ENCODE measurements around the gene CD79B. TPM values are rescaled to one million over a fixed set of nuclear protein-coding genes. Genes with fewer than 3 reads are reported as not detected.

CD79B gene
- total and polyA plus RNA-seq, 10 of the 15 experiments (the other 5 are each of a cell fraction or from before 2014, with no cell fraction given) = 17.5 to 148 (median 79.1) TPM

GRCh38 chr17:63966646-63967264 lies 34.6 kb upstream of the CD79B start (continued):
- TF ChIP-seq ETV6 (conservative IDR thresholded peaks at IDR 0.05 in 1 of 2, IDR thresholded peaks at IDR 0.05 in 1 of 2; ENCODE audit: borderline replicate concordance in 1 of 2, low read depth in 1 of 2) = no peak
- TF ChIP-seq CREM (IDR thresholded peaks at IDR 0.05; ENCODE audit: low read depth) = no peak
- TF ChIP-seq SMAD5 (IDR thresholded peaks at IDR 0.05; ENCODE audit: low read depth) = no peak
- no peak for TF ChIP-seq ZBTB40 (IDR thresholded peaks at IDR 0.05; ENCODE audit: borderline replicate concordance)
- TF ChIP-seq MEF2B (IDR thresholded peaks at IDR 0.05; ENCODE audit: partially characterized antibody, poor library complexity, severe bottlenecking) = peak; percentile 39
- TF ChIP-seq, protein P1, sequence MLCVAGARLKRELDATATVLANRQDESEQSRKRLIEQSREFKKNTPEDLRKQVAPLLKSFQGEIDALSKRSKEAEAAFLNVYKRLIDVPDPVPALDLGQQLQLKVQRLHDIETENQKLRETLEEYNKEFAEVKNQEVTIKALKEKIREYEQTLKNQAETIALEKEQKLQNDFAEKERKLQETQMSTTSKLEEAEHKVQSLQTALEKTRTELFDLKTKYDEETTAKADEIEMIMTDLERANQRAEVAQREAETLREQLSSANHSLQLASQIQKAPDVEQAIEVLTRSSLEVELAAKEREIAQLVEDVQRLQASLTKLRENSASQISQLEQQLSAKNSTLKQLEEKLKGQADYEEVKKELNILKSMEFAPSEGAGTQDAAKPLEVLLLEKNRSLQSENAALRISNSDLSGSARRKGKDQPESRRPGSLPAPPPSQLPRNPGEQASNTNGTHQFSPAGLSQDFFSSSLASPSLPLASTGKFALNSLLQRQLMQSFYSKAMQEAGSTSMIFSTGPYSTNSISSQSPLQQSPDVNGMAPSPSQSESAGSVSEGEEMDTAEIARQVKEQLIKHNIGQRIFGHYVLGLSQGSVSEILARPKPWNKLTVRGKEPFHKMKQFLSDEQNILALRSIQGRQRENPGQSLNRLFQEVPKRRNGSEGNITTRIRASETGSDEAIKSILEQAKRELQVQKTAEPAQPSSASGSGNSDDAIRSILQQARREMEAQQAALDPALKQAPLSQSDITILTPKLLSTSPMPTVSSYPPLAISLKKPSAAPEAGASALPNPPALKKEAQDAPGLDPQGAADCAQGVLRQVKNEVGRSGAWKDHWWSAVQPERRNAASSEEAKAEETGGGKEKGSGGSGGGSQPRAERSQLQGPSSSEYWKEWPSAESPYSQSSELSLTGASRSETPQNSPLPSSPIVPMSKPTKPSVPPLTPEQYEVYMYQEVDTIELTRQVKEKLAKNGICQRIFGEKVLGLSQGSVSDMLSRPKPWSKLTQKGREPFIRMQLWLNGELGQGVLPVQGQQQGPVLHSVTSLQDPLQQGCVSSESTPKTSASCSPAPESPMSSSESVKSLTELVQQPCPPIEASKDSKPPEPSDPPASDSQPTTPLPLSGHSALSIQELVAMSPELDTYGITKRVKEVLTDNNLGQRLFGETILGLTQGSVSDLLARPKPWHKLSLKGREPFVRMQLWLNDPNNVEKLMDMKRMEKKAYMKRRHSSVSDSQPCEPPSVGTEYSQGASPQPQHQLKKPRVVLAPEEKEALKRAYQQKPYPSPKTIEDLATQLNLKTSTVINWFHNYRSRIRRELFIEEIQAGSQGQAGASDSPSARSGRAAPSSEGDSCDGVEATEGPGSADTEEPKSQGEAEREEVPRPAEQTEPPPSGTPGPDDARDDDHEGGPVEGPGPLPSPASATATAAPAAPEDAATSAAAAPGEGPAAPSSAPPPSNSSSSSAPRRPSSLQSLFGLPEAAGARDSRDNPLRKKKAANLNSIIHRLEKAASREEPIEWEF (IDR thresholded peaks at IDR 0.05; ENCODE audit: insufficient replicate concordance, low read depth, low read length) = no peak
- no peak for TF ChIP-seq ATF3 (IDR thresholded peaks at IDR 0.05; ENCODE audit: borderline replicate concordance, extremely low read depth, low read depth, low read length)
- no peak for TF ChIP-seq KLF5 (IDR thresholded peaks at IDR 0.05; ENCODE audit: partially characterized antibody)
- TF ChIP-seq NR2F1 (conservative IDR thresholded peaks at IDR 0.05) = 0 out of 2 replicates have a peak, but pooled peaks have one; percentile 32
- TF ChIP-seq TCF7 (IDR thresholded peaks at IDR 0.05; ENCODE audit: borderline replicate concordance) = no peak
- TF ChIP-seq, protein P2, sequence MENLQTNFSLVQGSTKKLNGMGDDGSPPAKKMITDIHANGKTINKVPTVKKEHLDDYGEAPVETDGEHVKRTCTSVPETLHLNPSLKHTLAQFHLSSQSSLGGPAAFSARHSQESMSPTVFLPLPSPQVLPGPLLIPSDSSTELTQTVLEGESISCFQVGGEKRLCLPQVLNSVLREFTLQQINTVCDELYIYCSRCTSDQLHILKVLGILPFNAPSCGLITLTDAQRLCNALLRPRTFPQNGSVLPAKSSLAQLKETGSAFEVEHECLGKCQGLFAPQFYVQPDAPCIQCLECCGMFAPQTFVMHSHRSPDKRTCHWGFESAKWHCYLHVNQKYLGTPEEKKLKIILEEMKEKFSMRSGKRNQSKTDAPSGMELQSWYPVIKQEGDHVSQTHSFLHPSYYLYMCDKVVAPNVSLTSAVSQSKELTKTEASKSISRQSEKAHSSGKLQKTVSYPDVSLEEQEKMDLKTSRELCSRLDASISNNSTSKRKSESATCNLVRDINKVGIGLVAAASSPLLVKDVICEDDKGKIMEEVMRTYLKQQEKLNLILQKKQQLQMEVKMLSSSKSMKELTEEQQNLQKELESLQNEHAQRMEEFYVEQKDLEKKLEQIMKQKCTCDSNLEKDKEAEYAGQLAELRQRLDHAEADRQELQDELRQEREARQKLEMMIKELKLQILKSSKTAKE (IDR thresholded peaks at IDR 0.05; ENCODE audit: low read depth, poor library complexity, severe bottlenecking) = no peak
- TF ChIP-seq ZSCAN29 (IDR thresholded peaks at IDR 0.05) = no peak
- no peak for TF ChIP-seq SPI1 (IDR thresholded peaks at IDR 0.05; ENCODE audit: borderline replicate concordance, insufficient read depth, low read depth, low read length)
- TF ChIP-seq TCF12 (IDR thresholded peaks at IDR 0.05; ENCODE audit: low read depth, low read length) = no peak
- TF ChIP-seq EZH2 (IDR thresholded peaks at IDR 0.05; ENCODE audit: borderline replicate concordance, control insufficient read depth, low read depth, low read length) = no peak
- TF ChIP-seq RCOR1 (conservative IDR thresholded peaks at IDR 0.05; ENCODE audit: low read depth, low read length) = no peak

Measured in GM12878 (cell line).